ENCODE data around the gene ARHGEF28. TPM values are rescaled to one million over a fixed set of nuclear protein-coding genes. Genes with fewer than 3 reads are reported as not detected.
A peak's percentile ranks its signal among the peaks of the same experiment; 100 is the strongest.

The ARHGEF28 gene
- total RNA-seq, 2 donors from 2014 or later: 0.24 to 0.30 TPM

DNA sequence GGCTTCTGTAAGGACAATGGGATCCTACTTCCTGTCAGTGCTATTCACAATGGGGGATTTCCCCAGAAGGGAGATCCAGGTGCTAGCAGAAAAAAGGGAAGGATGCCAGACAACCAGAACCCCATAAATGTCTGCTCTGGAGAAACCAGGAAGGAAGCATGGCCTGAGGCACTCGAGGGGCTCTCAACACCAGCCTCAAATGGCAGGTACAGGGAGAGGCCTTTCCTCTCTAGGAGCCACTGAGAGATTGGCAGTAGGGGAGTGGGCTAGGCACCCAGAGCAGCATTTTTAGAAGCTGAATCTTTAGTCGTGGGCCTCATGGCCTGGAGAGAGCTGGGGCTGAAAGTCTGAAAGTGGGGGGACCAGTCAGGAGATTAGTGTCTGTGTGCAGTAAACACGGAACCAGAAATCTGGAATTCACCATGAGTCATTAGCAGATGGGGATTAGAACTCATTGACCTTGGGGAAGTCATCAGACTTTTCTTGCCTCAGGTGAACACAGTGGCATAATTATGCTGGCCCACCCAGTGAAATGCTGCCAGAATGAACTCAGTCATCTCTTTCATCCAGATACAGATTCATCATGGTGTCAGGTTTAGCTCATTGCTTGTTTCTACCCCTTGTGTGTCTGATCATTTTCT, 28.3 kb downstream of the ARHGEF28 start:
- Mint-ChIP-seq H3K4me3 (no peak overlapping the region), H3K27me3 (ENCODE audit: low read depth) (peaks cover 17% of the 10 kb centered on the region), H3K27ac (no peak overlapping the region), H3K4me1 (ENCODE audit: low read depth) (no peaks in the 10 kb centered on the region), H3K36me3 (ENCODE audit: insufficient read depth in 2 of 2) (no peaks in the 10 kb centered on the region), H3K9me3 (no peaks in the 10 kb centered on the region)
- no peak for DNase-seq
- peak in 1 of 2 donors; percentile 73 for ATAC-seq (replicated peaks in 1 of 2)

- H3K9me3 Mint-ChIP-seq: no peaks in the 10 kb centered on the region
- H3K27ac Mint-ChIP-seq: no peak overlapping the region
- H3K4me3 Mint-ChIP-seq: no peak overlapping the region
- H3K36me3 Mint-ChIP-seq (ENCODE audit: insufficient read depth in 2 of 2): no peaks in the 10 kb centered on the region
- H3K27me3 Mint-ChIP-seq (ENCODE audit: low read depth): peaks cover 11% of the 10 kb centered on the region
- no peaks in the 10 kb centered on the region for H3K4me1 Mint-ChIP-seq (ENCODE audit: low read depth)
- ATAC-seq (replicated peaks in 1 of 2): no peak
- no peak for DNase-seq
Measured at GRCh38 chr5:73654819-73655318, 28.9 kb downstream of the ARHGEF28 start.

- H3K27ac Mint-ChIP-seq: no peak overlapping the region
- DNase-seq: no peak
- H3K4me1 Mint-ChIP-seq (ENCODE audit: low read depth): no peaks in the 10 kb centered on the region
- no peak overlapping the region for H3K4me3 Mint-ChIP-seq
- H3K9me3 Mint-ChIP-seq: no peaks in the 10 kb centered on the region
- H3K36me3 Mint-ChIP-seq (ENCODE audit: insufficient read depth in 2 of 2): no peaks in the 10 kb centered on the region
- peaks cover 11% of the 10 kb centered on the region for H3K27me3 Mint-ChIP-seq (ENCODE audit: low read depth)
- no peak for ATAC-seq (replicated peaks in 1 of 2)
Measured at GRCh38 chr5:73655521-73656160, 29.6 kb downstream of the ARHGEF28 start.

DNA sequence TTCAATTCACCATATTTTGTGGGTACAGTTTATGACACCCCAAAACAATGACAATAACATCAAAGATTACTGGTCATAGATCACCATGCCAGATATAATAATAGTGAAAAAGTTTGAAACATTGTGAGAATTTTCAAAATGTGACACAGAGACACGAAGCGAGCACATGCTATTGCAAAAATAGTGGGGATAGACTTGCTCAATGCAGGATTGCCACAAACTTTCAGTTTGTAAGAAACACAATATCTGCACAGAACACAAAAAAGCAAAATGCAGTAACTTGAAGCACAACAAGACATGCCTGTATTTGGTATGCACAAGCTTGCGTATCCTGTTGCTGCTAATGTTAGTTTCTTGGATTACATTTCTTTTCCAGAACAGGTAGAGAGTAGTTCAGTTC, 35.8 kb downstream of the ARHGEF28 start:
- Mint-ChIP-seq H3K9me3 (peaks cover 0 to 2% of the 10 kb centered on the region in 2 donors), H3K27me3 (ENCODE audit: low read depth) (peaks cover 31% of the 10 kb centered on the region), H3K4me3 (no peak overlapping the region), H3K4me1 (ENCODE audit: low read depth) (no peaks in the 10 kb centered on the region), H3K27ac (no peak overlapping the region), H3K36me3 (ENCODE audit: insufficient read depth in 2 of 2) (no peaks in the 10 kb centered on the region)
- DNase-seq (no peak), ATAC-seq (replicated peaks in 1 of 2) (no peak)

- Mint-ChIP-seq H3K27ac (no peak overlapping the region), H3K9me3 (peaks cover 0 to 2% of the 10 kb centered on the region in 2 donors), H3K27me3 (ENCODE audit: low read depth) (peaks cover 30% of the 10 kb centered on the region), H3K4me1 (ENCODE audit: low read depth) (no peaks in the 10 kb centered on the region), H3K4me3 (no peak overlapping the region), H3K36me3 (ENCODE audit: insufficient read depth in 2 of 2) (no peaks in the 10 kb centered on the region)
- DNase-seq (no peak), ATAC-seq (replicated peaks in 1 of 2) (no peak)
Measured at GRCh38 chr5:73663161-73663859, 37.3 kb downstream of the ARHGEF28 start.

DNA sequence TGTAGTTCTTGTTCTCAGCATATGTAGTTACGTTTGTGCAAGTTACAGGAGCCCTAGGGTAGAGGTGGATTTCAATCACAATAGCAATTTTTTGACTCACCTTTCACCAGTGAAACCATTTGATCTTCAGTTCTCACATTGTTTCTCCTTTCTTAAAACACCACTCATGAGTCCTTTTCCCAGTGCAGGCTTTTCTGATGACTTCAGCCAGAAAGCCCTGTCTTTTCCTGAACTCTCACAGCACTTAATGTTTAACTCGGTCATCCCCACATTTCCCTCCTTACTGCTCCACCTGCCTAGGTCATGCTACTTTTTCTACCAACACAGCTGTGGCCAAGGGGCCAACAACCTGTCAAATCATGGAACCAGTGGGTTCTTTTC, 37.9 kb downstream of the ARHGEF28 start:
- peaks cover 28% of the 10 kb centered on the region for H3K27me3 Mint-ChIP-seq (ENCODE audit: low read depth)
- no peak overlapping the region for H3K27ac Mint-ChIP-seq
- DNase-seq (no peak), ATAC-seq (replicated peaks in 1 of 2) (peak in 1 of 2 donors; percentile 48)
- H3K4me3 Mint-ChIP-seq: no peak overlapping the region
- H3K36me3 Mint-ChIP-seq (ENCODE audit: insufficient read depth in 2 of 2): no peaks in the 10 kb centered on the region
- peaks cover 0 to 2% of the 10 kb centered on the region in 2 donors for H3K9me3 Mint-ChIP-seq
- no peaks in the 10 kb centered on the region for H3K4me1 Mint-ChIP-seq (ENCODE audit: low read depth)

GRCh38 chr5:73664796-73665195, 38.8 kb downstream of the ARHGEF28 start:
- H3K4me1 Mint-ChIP-seq (ENCODE audit: low read depth): no peaks in the 10 kb centered on the region
- ATAC-seq (replicated peaks in 1 of 2) (no peak), DNase-seq (no peak)
- peaks cover 28% of the 10 kb centered on the region for H3K27me3 Mint-ChIP-seq (ENCODE audit: low read depth)
- H3K36me3 Mint-ChIP-seq (ENCODE audit: insufficient read depth in 2 of 2): no peaks in the 10 kb centered on the region
- H3K27ac Mint-ChIP-seq: no peak overlapping the region
- H3K4me3 Mint-ChIP-seq: no peak overlapping the region
- peaks cover 0 to 2% of the 10 kb centered on the region in 2 donors for H3K9me3 Mint-ChIP-seq

GRCh38 chr5:73666891-73667290, 40.9 kb downstream of the ARHGEF28 start:
- DNase-seq: no peak
- Mint-ChIP-seq H3K4me3 (no peak overlapping the region), H3K4me1 (ENCODE audit: low read depth) (no peaks in the 10 kb centered on the region), H3K9me3 (peaks cover 0 to 2% of the 10 kb centered on the region in 2 donors), H3K27me3 (ENCODE audit: low read depth) (peaks cover 27% of the 10 kb centered on the region), H3K36me3 (ENCODE audit: insufficient read depth in 2 of 2) (no peaks in the 10 kb centered on the region), H3K27ac (no peak overlapping the region)
- ATAC-seq (replicated peaks in 1 of 2): no peak

- Mint-ChIP-seq H3K4me3 (no peak overlapping the region), H3K36me3 (ENCODE audit: insufficient read depth in 2 of 2) (no peaks in the 10 kb centered on the region), H3K9me3 (peaks cover 0 to 2% of the 10 kb centered on the region in 2 donors), H3K4me1 (ENCODE audit: low read depth) (no peaks in the 10 kb centered on the region), H3K27me3 (ENCODE audit: low read depth) (peaks cover 23% of the 10 kb centered on the region), H3K27ac (no peak overlapping the region)
- DNase-seq (no peak), ATAC-seq (replicated peaks in 1 of 2) (no peak)
Measured at GRCh38 chr5:73668017-73668416, 42.0 kb downstream of the ARHGEF28 start.

GRCh38 chr5:73668486-73669111, 42.6 kb downstream of the ARHGEF28 start:
- Mint-ChIP-seq H3K9me3 (peaks cover 0 to 2% of the 10 kb centered on the region in 2 donors), H3K36me3 (ENCODE audit: insufficient read depth in 2 of 2) (no peaks in the 10 kb centered on the region), H3K4me3 (no peak overlapping the region), H3K27me3 (ENCODE audit: low read depth) (peaks cover 23% of the 10 kb centered on the region), H3K4me1 (ENCODE audit: low read depth) (no peaks in the 10 kb centered on the region), H3K27ac (no peak overlapping the region)
- DNase-seq (no peak), ATAC-seq (replicated peaks in 1 of 2) (no peak)

GRCh38 chr5:73670731-73671130, 44.7 kb downstream of the ARHGEF28 start:
- DNase-seq: no peak
- Mint-ChIP-seq H3K27me3 (ENCODE audit: low read depth) (peaks cover 8% of the 10 kb centered on the region), H3K4me3 (no peak overlapping the region), H3K4me1 (ENCODE audit: low read depth) (no peaks in the 10 kb centered on the region), H3K36me3 (ENCODE audit: insufficient read depth in 2 of 2) (no peaks in the 10 kb centered on the region), H3K27ac (no peak overlapping the region), H3K9me3 (no peaks in the 10 kb centered on the region)
- ATAC-seq (replicated peaks in 1 of 2): no peak

DNA sequence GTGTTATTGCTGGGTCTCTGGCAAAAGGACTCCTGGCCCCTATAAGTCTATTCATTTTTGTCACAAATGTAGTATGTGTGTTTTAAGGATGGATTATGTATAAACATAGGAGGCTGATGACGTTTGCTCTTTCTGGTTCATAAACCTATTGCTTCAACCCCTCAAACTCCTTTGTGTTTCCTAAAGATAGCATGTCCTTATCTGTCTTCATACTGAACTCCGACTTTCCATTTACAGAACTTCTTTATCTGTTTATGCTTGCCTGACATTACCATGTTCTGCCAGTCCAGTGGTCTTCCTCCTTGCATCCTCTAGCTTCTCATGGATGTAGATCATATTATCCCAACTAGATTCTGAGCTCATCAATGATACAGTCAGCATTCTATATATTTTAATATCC, 46.1 kb downstream of the ARHGEF28 start:
- ATAC-seq (replicated peaks in 1 of 2): no peak

DNA sequence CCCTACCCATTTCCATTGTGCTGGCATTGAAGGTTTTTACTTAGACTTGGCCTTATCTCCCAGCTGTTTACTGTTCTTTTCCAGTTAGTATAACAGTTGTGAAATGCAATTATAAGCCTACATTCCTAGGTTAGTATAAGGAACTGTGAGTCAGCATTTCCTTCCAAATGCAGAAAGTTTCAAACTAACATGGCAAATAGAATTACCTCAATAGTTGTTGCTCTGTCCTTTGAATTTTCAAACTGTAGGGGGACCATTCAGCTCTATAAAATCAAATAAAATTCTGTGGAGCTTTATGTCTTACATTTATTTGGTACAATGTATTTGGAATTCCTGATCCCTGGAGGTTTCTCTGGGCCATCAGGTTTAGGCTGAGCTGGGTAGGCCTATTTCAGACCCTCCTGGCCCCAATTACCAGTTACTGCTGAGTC, 47.2 kb downstream of the ARHGEF28 start:
- DNase-seq: no peak
- Mint-ChIP-seq H3K9me3 (no peaks in the 10 kb centered on the region), H3K4me3 (no peak overlapping the region), H3K27ac (no peak overlapping the region), H3K27me3 (ENCODE audit: low read depth) (peaks cover 3% of the 10 kb centered on the region), H3K4me1 (ENCODE audit: low read depth) (no peaks in the 10 kb centered on the region), H3K36me3 (ENCODE audit: insufficient read depth in 2 of 2) (no peaks in the 10 kb centered on the region)
- ATAC-seq (replicated peaks in 1 of 2): no peak

More for the DNA sequence above, 46.1 kb downstream of the ARHGEF28 start:
- peaks cover 8% of the 10 kb centered on the region for H3K27me3 Mint-ChIP-seq (ENCODE audit: low read depth)
- no peaks in the 10 kb centered on the region for H3K36me3 Mint-ChIP-seq (ENCODE audit: insufficient read depth in 2 of 2)
- H3K4me3 Mint-ChIP-seq: no peak overlapping the region
- H3K9me3 Mint-ChIP-seq: no peaks in the 10 kb centered on the region
- no peaks in the 10 kb centered on the region for H3K4me1 Mint-ChIP-seq (ENCODE audit: low read depth)
- no peak overlapping the region for H3K27ac Mint-ChIP-seq
- no peak for DNase-seq

Measured in activated T-cell treated with anti-CD3 and anti-CD28 coated beads, Interleukin-2, amount 50 U/mL, for 72 hours (primary cell).